HG03095 (cell line): ENCODE results near the gene PNPLA2.

Experiments
- ATAC-seq: cut with Tn5 transposase; IDR thresholded peaks from one replicate; pipeline ENCODE4 v1.9.1; 2021; ENCODE audit warnings: moderate library complexity; ENCODE audit not compliant: unreplicated experiment

Gene PNPLA2, protein sequence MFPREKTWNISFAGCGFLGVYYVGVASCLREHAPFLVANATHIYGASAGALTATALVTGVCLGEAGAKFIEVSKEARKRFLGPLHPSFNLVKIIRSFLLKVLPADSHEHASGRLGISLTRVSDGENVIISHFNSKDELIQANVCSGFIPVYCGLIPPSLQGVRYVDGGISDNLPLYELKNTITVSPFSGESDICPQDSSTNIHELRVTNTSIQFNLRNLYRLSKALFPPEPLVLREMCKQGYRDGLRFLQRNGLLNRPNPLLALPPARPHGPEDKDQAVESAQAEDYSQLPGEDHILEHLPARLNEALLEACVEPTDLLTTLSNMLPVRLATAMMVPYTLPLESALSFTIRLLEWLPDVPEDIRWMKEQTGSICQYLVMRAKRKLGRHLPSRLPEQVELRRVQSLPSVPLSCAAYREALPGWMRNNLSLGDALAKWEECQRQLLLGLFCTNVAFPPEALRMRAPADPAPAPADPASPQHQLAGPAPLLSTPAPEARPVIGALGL

DNA sequence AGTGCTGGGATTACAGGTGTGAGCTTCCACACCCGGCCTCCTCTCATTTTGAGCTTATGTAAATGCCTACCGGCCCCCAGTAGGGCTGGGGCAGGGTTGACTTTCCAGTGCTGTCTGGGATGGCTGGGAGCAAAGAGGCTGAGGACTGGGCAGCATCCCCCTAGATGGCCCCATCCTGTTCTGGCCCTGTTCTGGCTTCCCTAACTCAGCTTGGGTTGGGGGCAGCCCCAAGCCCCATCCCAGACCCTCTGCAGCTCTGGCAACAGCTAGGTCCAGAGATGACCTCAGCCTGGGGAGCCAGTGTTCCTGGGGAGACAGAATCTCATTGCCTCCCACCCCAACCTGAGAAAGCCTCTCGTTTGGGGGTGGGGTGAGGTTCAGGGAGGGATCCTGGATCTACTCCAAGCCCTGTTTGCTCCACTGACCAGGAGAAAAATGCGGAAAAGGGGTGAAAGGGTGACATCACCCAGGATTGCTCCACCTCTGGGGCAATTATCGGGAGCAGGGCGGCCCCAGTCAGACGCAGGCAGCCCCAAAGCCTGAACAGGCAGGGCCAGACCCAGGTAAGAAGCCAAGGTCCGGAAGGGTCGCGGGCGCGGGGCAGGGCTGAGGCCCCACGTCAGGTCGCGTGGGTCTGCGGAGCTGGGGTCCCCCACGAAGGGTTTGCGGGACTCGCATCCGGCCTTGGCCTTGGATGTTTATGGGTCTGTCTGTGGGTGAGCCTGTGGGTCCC, at the start of gene PNPLA2:
Gene PNPLA2, plus strand, starts transcription at position 519 of the 733 bp plus-strand sequence. CDS start 805 bp downstream, outside the sequence.
- no peak for ATAC-seq

DNA sequence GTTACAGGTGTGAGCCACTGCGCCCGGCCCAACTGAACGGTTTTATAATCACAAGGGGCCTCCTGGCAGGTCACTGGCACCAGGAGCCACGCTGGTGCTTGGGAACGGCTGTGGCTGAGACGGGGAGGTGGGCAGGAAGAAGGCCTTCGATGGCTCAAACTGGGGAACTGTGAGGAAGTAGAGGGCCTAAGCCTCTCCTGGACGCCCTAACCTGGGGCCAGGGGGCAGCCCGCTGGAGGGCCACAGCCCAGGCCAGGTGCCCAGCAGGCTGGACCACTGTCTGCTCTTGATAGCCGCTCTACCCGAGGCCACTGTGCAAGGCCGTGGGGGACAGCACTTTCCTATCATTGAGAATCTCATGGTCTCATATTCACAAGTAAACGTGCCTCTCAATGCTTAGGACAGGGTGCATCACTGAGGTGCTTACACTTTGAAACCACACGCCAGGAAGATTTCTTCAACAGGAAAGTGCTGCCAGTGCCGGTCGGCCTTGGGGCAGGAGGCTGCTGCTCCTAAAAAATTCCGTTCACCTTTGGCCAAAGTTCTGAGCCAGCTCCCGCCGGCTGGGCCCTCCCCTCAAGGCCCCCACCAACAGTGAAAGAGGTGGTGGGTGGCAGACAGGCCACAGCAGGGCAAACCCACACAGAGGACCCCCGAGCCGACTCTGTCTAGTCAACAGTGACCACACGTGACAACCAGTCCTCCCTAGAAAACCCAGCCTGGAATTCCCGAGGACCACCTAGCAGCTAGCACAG, 48.6 kb upstream of the PNPLA2 start:
- no peak for ATAC-seq

DNA sequence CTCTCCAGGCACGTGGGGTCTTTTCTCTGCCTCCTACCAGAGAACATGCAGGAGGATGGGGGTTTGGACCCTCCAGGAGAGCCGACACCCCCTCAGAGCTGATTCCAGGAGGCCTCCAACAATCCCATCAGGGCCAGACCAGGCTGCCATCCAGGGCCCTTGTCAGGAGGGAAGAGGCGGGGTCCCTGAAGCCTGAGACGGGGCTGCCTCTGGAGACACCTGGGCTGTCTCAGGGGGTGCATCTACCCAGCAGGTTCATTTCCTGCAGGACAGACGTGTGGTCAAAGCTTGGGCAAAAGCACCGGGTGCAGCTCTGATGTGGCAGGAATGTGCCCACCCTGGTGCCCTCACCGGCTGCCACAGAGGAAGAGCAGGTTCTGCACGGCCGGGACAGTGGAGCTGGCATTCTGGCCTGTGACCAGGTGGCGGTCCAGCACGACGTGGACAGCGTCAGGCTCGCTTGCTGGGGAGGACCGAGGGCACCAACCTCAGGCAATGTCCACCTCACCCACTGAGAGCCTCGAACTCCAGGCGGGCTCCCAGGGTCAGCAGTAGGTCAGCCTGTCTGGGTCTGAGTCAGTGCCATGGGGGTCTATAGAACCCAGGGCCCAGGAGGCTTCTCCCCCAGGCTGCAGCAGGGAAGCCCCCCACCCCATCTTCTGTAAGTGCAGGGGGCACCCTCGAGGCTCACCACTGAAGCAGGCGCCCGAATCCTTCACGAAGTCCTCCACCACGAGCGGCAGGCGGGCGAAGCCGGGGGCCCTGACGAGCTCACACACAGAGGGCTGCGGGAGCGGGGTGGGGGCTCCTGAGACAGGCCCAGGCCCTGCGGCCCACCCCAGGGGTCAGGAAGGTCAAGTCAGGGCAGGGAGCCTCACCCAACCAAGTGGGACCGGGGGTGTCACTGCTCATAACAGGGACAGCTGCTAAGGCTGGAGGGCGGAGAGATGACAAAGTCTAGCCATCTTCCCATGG, 47.8 kb upstream of the PNPLA2 start:
- ATAC-seq, result no peak

DNA sequence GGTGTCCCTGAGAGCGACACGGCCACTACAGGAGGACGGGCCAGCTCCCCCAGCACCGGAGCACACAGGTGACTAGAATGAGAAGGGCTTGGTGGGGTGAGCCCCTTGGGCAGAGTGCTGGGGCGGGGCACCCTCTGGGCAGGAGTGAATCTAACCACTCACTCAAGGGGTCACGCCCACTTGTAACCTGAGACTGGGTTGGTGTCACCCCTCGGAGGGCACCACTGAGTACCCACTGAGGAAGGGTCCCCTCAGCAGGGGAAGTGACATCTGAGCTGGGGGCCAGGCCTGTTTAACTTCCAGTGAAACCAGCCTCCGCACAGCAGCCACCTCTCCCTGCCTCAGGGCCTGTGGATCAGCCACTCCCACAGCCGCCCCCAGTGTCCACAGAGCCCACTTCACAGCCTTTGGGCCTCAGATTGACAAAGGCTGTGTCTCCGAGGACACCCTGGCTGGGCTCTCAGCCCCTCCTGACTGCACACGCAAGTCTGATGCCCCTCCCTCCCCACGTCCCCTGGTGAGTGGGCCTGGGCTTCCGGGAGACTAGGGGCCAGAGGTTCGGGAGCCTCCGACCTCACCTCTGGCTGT, 47.0 kb upstream of the PNPLA2 start:
- ATAC-seq, result no peak

DNA sequence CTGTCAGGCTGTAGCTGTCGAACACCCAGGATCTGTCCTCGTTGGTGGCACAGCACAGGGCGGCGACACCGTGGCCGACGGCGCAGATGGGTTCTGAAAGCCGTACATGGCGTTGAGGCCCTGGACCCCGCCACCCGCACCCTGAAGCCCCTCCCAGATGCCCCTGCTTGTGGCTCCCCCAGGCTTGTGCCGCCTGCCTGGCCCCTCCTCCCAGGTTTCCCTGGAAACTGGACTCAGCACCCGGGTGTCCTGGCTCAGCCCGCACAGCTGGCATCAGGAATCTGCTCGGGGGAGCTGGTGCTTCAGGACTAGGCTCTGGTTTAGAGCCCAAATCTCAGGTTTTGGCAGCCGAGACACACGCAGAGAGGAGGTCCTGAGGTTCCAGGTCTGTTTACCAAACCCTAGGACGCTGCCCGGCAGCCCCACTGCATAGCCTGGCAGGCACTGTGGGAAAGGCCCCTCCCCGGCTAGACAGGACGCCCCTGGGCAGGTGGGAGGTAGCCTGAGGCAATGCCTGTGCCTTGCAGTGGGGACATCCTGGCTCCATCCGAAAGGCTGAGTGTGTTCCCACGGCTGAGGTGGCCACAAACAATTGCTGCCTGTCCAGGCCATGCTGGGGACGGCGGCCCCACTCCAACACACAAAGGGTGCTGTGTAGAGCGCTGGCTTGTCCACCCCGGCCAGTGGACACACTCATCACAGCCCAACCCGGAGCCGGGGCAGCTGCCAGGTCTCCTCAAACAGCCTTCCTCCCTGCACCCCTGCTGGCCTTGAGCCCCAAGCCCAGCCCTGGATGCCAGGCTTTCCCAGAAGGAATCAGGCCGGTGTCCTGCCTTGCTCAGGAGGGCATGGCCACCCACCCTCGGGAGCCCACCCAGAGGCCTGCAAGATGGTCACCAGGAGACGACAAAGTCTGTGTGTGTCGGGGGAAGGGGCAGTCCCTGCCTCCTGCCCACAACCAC, 46.0 kb upstream of the PNPLA2 start:
- ATAC-seq, result no peak

DNA sequence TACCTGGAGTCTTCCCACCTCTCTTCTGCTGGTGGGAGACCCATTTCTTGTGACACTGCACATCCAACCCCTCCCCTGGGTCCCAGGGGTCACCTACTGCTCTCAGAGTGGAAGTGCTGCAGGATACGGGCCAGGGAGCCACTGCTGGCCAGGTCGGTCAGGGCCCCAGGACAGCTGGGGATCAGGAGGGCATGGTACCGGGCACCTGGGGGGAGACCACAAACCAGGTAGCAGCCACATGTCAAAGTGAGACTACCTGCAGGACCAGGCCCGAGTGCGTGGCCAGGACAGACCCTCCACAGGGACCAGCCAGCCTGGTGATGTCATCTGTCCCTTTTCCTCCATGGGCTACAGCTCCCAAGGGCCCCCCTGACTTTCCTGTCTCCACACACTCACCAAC, 45.3 kb upstream of the PNPLA2 start:
- no peak for ATAC-seq

DNA sequence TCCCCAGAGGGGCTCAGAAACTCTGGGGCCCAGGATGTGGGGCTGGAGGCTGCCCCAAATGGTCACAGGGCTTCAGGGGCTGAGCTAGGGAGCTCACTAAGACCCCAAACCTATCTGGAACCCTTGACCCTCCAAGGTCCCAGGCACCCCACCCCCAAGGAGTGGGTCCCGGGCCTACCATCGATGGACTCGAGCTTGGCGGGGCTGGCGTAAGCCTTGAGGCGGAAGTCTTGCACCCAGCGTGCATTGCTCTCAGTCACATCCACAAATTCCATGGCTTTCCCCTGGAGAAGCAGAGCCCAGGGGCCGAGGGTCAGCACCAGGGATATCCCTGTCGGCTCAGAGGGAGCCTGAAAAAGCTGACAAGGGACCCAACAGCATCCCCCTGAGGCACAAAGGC, 44.9 kb upstream of the PNPLA2 start:
- ATAC-seq, result no peak

DNA sequence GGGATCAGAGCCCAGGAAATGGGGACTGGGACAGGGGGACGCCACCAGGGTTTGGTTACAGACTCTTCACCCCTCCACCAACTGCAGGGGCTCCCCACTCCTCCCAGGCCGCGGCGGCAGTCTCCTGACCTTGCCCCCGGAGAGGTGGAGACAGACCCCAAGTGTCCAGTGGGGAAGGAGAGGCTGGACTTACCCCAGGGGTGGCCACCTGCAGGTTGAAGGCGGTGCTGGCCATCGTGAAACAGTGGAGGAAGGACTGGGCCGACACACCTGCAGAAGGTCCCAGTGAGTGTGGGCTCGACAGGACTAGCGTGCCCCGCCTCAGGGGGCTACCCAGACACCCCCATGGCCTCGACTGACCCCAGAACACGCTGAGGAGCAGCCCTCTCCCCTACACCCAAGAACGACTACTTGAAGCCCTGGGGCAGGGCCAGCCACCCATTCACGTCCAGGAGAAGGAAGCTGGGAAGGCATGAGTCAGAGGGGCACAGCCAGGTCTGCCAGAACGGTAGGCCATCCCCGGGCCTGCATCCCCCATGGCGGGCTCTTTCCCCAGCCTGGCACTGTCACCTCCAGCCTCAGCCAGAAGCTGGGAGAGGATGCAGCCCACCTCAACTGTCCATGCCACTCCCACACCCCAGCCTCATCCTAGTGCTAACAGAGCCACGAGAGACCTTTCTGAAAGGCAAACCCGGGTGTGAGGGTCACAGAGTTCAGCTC, 43.7 kb upstream of the PNPLA2 start:
- ATAC-seq, result no peak

DNA sequence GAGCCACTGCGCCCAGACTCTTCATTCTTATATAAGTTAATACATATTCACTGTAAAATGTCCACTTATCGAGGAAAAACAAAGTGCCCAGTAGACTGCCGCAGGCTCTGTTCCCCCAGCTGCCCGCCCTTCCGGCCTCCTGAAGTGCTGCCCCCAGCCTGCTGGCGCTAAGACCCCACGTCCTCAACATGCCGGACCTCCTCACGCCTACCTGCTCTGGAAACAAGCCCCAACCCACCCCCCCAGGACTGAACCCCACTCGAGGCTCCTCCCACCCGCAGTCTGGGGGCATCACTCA, 42.5 kb upstream of the PNPLA2 start:
- no peak for ATAC-seq

DNA sequence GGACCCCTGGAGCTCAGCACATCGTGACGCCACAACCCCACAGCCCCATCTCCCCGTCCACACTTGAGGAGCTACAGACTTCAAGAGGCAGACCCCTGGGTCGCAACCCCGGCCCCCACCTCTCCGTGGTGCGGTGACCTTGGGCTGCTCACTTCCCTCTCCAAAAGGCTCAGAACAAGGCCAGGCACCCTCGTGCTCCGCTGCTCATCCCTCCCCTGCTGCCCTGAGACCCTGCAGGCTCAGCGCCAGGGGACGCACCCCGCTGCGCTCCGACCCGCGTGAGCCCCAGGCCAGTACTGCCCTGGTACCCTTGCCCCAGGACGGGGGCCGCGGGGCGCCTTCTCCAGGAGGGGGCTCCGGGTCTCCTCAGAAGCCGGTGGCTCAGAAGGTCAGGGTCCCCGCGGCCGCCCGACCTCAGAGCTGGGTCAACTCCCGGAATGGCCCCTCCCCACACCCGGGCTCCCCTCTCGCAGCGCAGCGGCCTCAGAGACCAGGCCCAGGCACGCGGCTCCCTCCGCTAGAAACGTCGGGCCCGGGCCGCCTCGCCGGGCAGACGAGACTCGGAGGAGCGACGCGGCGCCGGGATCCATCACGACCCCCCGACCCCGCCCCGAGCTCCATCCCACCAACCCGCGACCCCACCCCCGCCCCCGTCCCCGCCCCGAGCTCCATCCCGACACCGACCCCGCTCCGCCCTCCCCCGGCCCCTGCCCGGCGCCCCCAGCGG, 42.0 kb upstream of the PNPLA2 start:
- peak; percentile 22 for ATAC-seq

DNA sequence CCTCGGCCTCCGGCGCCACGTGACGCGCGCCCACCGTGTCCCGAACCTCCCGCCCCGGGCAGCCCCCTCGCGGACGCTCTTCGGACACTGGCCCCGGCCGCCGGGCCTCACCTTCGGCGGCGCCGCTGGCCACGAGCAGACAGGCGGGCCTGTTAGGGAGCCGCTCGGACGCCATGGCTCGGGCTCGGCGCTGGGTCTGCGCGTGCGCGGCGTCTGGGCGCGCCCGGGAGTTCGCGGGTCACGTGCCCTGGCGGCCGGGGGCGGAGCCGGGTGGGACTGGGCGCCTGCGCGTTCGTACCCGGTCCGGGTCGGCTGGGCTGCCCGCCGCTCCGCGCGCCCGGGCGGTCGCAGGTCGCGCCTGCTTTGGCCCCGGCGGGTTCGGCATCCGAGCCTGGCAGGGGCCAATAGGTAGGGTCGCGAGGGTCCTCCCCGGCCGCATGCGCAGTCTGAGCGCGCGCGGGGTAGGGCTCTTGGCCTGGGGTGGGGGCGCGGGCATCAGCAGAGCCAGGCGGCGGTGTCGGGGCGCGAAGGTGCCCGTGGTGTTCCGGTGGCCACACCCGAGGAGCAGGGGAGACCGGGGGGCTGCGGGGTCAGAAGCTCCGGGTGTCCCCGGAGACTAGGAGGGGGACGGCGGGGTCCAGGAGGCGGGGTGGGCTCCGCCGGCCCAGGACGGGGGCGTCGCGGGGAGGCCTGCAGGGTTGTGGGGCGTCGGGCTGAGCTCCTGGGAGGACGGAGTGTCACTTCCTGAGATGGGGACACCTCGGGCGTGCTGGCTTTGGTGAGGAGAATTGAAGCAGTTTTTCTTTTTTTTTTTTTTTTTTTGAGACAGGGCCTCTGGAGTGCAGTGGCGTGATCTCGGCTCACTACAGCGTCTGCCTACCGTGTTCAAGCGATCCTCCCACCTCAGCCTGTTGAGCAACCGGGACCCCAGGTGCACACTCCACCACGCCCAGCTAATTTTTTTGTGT, 41.1 kb upstream of the PNPLA2 start, which contains the start of gene GATD1:
Gene GATD1, minus strand, starts transcription at position 200 of the 968 bp plus-strand sequence. Its CDS starts 25 bp downstream, at position 175.
- ATAC-seq, result peak; percentile 50

DNA sequence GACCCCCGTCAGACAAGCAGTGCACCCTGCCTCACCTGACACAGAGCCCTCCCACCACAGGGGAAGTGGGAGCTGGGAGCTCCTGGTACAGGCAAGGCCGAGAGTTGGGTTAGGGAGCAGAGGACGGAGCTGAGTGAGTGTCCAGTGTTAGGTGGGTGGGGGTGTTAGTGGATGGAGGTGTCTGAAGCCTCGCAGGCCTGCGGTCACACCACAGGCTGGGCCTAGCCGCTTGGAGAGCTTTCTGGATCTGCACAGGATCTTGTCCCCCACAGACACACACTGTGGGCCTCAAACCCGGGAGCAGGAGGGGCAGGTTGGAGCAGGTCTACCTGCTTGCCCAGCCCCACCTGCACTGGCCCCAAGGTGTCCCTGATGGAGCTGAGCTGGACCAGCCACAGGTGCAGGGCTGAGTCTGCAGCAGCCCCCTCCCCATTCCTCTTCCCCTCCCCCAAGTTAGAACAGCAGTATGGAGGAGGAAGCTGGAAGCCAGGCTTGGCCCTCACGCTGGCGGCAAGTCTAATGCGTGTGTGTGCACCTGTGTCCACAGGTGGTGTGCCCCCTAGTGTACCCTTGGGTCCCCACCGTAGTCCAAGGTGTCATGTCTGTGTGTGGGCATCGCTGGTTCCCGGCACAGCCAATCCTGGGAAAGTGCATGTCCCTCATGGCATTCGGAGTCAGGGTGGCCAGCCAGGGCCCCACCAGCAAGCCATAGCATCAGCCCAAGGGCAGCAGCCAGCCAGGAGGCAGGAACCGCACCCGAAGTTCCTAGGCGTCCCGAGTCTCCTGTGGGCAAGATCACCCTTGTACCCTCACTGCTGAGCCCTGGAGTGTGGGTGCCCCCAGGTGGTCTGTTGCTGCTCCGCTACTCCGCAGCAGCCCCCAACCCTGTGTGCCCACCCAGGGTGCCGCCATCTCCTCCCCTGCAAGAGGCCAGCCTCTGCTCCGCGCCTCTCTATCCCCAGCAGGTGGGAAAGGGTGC, 39.4 kb upstream of the PNPLA2 start:
- ATAC-seq, result no peak

DNA sequence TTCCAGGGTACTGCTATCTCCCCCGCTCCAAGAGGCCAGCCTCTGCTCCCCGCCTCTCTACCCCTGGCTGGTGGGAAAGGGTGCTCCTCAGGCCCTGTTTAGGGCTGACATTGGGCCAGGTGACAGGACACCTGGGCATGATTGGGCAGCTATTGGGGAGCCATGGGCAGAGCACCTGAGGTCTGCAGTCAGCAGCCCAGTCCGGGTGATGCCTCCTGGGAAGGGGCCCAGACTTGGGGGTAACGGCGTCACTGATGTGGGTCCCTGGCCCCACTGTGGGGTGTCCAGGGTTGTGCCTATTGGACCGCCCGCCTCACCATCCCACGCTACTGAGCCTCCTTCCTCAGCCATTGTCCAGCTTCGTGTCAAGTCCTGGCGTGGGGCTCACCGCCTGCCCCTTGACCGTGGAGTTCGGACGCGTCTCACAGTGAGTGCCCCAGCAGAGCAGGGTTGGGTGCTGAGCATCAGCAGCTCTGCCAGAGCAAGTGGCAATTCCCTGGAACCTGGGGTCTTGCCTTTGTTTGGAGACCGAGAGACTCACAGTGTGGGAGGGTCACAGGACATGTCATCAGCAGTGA, 38.7 kb upstream of the PNPLA2 start:
- ATAC-seq, result no peak

DNA sequence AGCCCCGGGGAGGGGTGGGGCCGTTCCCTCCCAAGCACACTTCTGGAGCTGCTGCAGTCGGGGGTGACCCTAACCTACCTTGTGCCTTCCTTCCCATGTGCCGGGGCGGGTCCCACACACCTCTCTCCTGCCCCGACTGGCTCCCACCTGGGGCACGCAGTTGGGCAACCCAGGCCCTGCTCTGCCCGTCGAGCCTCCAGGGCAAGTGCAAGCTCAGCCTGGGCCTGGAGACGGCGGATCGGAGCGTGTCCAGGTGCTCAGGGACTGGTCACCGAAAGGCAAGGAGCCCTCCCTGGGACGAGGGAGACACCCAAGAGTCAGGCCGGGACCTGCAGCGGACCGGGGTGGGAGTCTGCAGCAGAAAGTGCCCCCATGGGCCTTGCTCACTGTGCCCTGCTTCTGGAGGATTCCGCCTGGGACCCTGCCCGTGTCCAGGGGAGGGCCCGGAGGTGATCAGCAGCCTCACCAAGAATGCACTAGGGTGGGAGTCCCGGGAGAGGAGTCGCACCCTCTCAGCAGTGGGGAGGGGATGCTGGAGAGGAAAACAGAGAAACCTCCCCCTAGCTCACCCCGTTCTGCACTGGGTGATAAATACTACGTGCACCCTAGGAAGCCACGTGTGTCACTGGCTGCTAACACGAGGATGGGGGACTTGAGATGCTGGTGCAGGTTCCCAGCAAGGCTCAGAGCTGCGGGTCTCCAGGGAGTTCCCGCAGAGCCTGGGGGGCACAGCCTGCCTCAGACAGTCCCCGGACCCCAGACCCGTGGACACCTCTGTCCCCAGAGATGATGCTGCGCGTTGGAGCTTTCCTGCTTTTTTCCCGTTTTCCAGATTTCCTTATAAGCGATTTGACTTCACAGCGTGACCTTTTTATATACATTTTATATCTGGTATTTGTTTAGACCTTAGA, 36.2 kb upstream of the PNPLA2 start:
- no peak for ATAC-seq
